Renal cortex interstitium (tissue), 11 donors: ENCODE measurements around the gene FARS2. TPM values are rescaled to one million over a fixed set of nuclear protein-coding genes. Genes with fewer than 3 reads are reported as not detected.
A peak's percentile ranks its signal among the peaks of the same experiment; 100 is the strongest.

Experiments
- DNase-seq, 11 donors: peaks; one replicate each; pipeline ENCODE4 v3.0.0-alpha.2; 2013; ENCODE audit warnings: low read depth in 9 of 11, low spot score in 4 of 11; ENCODE audit errors: extremely low read depth in 1 of 11
- polyA plus RNA-seq, 3 donors: library from polyadenylated mRNA; unstranded; fragments of 120-200 nt; gene quantifications; one replicate each; pipeline ENCODE4 v1.2.1, GENCODE V29; 2013; ENCODE audit not compliant: insufficient read length in 3 of 3

FARS2 gene
- polyA plus RNA-seq, 3 donors: 18.9 to 21.7 (median 20.0) TPM

- DNase-seq: no peak
Measured at GRCh38 chr6:5303682-5304081, 42.4 kb downstream of the FARS2 start.

GRCh38 chr6:5305968-5306626 lies 44.8 kb downstream of the FARS2 start:
- DNase-seq: peak in 3 of 11 donors; percentile 43 to 57 (median 46)

DNA sequence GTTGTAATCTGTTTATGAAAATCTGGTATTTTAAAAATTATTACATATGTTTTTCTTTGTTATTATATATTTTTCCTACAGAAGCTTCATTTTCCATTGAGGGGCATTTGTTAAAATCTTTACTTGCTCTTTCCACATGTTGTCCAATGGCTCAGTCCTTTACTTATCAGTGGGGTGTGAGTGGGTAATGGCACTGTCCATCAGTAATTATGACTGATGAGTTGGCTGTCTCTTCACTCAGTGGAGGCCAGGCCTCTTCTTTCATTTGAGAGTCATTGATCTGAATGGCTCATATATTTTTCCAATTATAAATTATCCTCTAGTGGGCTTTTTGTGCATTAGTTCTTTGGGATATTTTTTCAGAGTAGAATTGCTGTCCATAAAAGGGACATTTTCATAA lies 45.7 kb downstream of the FARS2 start:
- DNase-seq: no peak

- no peak for DNase-seq
Measured at GRCh38 chr6:5308066-5308465, 46.8 kb downstream of the FARS2 start.

- no peak for DNase-seq
Measured at GRCh38 chr6:5314191-5314865, 53.0 kb downstream of the FARS2 start.

GRCh38 chr6:5315881-5316280 lies 54.6 kb downstream of the FARS2 start:
- DNase-seq: no peak

- no peak for DNase-seq
Measured at GRCh38 chr6:5316951-5317350, 55.6 kb downstream of the FARS2 start.

GRCh38 chr6:5318617-5319272 lies 57.4 kb downstream of the FARS2 start:
- DNase-seq: no peak

- no peak for DNase-seq
Measured at GRCh38 chr6:5323979-5324378, 62.7 kb downstream of the FARS2 start.

DNA sequence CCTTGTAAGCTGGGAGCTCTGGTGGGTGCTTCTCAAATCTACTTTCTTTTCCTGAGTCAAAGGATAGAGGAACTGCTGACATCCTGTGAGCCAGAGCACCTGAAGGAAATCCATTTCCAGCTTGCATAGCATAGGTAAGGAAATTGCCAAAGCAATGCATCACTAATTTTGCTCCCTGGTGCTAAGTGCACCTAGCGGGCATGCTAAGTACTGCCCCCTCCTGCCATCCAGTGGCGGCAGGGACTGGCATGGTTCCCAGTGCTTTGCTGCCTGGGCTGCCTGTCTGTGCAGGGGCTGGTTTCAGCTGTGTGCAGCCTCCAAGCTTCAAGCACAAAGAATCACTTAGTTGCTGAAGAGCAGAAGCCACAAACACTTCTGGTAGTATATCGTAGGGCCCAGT lies 63.9 kb downstream of the FARS2 start:
- DNase-seq: no peak

GRCh38 chr6:5326022-5326641 lies 64.8 kb downstream of the FARS2 start:
- DNase-seq: no peak

- DNase-seq: no peak
Measured at GRCh38 chr6:5328800-5329199, 67.5 kb downstream of the FARS2 start.

- no peak for DNase-seq
Measured at GRCh38 chr6:5331845-5332442, 70.6 kb downstream of the FARS2 start.

DNA sequence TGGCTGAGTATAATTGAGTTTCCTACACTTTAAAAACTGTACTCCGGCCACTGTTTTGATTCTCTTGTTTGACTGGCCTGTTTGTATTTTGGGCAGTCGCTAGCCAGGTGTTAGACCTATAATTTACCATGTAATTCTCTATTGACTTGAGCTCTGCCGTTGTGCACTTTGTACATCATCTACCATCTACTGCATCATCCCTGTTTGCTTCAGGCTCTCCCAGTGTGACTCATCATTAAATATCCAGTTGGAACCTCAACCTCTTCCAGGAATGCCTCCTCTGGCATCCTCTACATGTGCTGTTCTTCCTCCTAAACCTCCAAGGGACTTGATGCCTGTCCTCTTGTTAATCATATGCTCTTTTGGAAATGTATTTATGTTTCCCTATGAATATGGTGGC lies 72.3 kb downstream of the FARS2 start:
- DNase-seq: no peak

DNA sequence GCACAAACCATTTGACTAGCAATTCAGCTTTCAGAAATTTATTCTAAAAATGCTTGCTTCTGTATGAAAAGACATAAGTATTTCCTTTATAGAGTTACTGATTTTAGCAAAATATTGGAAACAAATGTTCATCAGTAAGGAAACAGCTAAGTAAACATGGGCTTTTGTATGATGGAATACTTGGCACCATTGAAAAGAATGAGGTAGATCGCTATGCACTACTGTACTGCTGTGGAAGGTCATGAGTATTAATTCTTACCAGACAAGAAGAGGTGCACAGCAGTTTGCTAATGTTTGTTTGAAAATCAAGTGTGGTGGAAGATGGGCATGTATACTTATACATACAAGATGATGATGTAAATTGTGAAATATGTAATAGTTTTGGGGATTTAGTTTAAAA lies 73.0 kb downstream of the FARS2 start:
- DNase-seq: no peak

DNA sequence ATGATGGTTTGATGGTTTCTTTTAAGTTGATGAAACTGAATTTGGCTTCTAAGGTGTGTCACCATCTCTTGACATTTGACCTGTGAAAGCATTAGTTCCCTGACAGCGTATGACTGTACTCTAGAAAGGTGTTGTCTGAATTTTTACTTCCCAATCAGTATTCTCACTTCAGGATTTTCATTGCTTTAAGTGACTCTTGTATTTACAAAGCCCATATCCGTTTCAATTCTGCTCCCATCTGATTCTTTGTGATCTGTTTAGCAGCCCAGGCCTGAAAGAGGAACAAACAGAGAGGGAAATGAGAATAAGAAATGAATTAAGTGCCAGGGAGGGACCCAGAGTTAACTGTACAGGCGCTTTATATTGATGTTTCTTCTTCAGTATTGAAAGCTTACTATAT lies 73.7 kb downstream of the FARS2 start:
- no peak for DNase-seq

GRCh38 chr6:5337573-5337972 lies 76.3 kb downstream of the FARS2 start:
- DNase-seq: no peak

- DNase-seq: no peak
Measured at GRCh38 chr6:5338177-5338960, 77.1 kb downstream of the FARS2 start.

DNA sequence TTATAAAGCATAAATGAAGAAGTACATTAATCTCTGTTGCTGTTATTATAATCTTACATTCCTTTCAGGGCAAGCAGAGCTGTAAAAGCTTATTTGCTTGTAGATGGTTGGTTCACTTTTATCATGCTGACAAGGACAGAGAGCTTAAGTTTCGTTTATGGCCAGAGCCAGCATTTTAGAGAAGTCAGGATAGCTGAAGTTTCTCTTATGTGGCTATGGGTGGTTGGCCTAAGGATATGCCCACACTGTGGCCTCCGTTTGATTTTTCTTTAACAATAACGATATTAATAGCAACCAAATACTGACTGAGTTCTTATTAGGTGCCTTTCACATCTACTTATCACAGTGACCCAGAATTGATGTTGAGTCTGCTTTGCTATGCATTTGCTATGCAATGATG lies 78.5 kb downstream of the FARS2 start:
- no peak for DNase-seq
